Brain microvascular endothelial cell (primary cell): ENCODE measurements around the gene IP6K3.

ENCODE experiments used
- DNase-seq: peaks from one replicate; pipeline ENCODE4 v3.0.0-alpha.2; 2020
- H3K27ac ChIP-seq: fragments of 250-450 bp; sonication (Bioruptor Pico); 2 replicates; pipeline ENCODE4 v1.5.1; 2020; ENCODE audit warnings: mild to moderate bottlenecking, moderate library complexity
- H3K27me3 ChIP-seq: fragments of 250-450 bp; sonication (Bioruptor Pico); replicated peaks from 2 replicates; pipeline ENCODE4 v1.5.1; 2020; ENCODE audit warnings: mild to moderate bottlenecking
- H3K36me3 ChIP-seq: fragments of 250-450 bp; sonication (Bioruptor Pico); replicated peaks from 2 replicates; pipeline ENCODE4 v1.5.1; 2020; ENCODE audit warnings: mild to moderate bottlenecking
- H3K4me3 ChIP-seq: 2 replicates; pipeline ENCODE4 v1.5.1; 2011; ENCODE audit warnings: low read depth, mild to moderate bottlenecking, control low read depth, low read length, moderate library complexity
- CTCF ChIP-seq: IDR thresholded peaks from 2 replicates; pipeline ENCODE4 v1.5.1; 2011; ENCODE audit warnings: low read depth, mild to moderate bottlenecking, moderate library complexity, low read length, control low read depth, inconsistent platforms; ENCODE audit errors: missing control alignments
- in situ Hi-C: cut with HindIII; loops from 2 replicates; pipeline ENCODE4 v1.10.0; 2017; ENCODE audit warnings: low sequenced_read_pairs, low pct_ligation_motif_present

The IP6K3 gene

GRCh38 chr6:33781131-33781975 lies 34.6 kb upstream of the IP6K3 start:
- peak; percentile 46 for DNase-seq
- Histone ChIP-seq H3K27ac (peak overlapping the region; percentile 24), H3K36me3 (peaks cover 70% of the 10 kb centered on the region), H3K4me3 (no peak overlapping the region), H3K27me3 (no peaks in the 10 kb centered on the region)
- no peak for TF ChIP-seq CTCF
- in situ Hi-C loops: no loop called here

- peaks cover 85% of the 10 kb centered on the region for H3K36me3 ChIP-seq
- H3K27me3 ChIP-seq: no peaks in the 10 kb centered on the region
- in situ Hi-C loops: no loop called here
- H3K27ac ChIP-seq: no peak overlapping the region
- DNase-seq: no peak
- no peak overlapping the region for H3K4me3 ChIP-seq
- TF ChIP-seq CTCF: no peak
These were observed 33.2 kb upstream of the IP6K3 start for GRCh38 chr6:33779895-33780294.

GRCh38 chr6:33779290-33779689 lies 32.6 kb upstream of the IP6K3 start:
- DNase-seq: no peak
- no peak overlapping the region for H3K27ac ChIP-seq
- no peak overlapping the region for H3K4me3 ChIP-seq
- in situ Hi-C loops: no loop called here
- H3K36me3 ChIP-seq: peaks cover 85% of the 10 kb centered on the region
- TF ChIP-seq CTCF: peak; percentile 37
- no peaks in the 10 kb centered on the region for H3K27me3 ChIP-seq

- no peak for TF ChIP-seq CTCF
- in situ Hi-C loops: no loop called here
- no peaks in the 10 kb centered on the region for H3K27me3 ChIP-seq
- DNase-seq: no peak
- no peak overlapping the region for H3K27ac ChIP-seq
- no peak overlapping the region for H3K4me3 ChIP-seq
- H3K36me3 ChIP-seq: peaks cover 80% of the 10 kb centered on the region
These were observed 31.9 kb upstream of the IP6K3 start for GRCh38 chr6:33778444-33779121.

GRCh38 chr6:33777398-33778388 lies 31.0 kb upstream of the IP6K3 start:
- DNase-seq: no peak
- in situ Hi-C loops: no loop called here
- no peak overlapping the region for H3K4me3 ChIP-seq
- H3K36me3 ChIP-seq: peaks cover 75% of the 10 kb centered on the region
- H3K27ac ChIP-seq: no peak overlapping the region
- H3K27me3 ChIP-seq: no peaks in the 10 kb centered on the region
- TF ChIP-seq CTCF: no peak
